A673 (cell line): ENCODE results near the gene RAB8B. TPM values are rescaled to one million over a fixed set of nuclear protein-coding genes. Genes with fewer than 3 reads are reported as not detected.

ENCODE experiments used
- BruUV-seq: library from RNA; stranded (reverse); fragments of 400-500 nt; replicated peaks from 2 replicates; lab custom pipeline; 2021; lab: Mats Ljungman, UMichigan
- CTCF ChIA-PET: fragments of 300-600 bp; sonication (Branson Sonifier 250); formaldehyde crosslinking; loops from one replicate; lab custom pipeline; 2022; ENCODE audit warnings: antibody characterized with exemption; lab: Charles Lee
- POLR2A ChIA-PET: fragments of 300-600 bp; sonication (Branson Sonifier 250); formaldehyde crosslinking; loops from one replicate; lab custom pipeline; 2022; ENCODE audit warnings: antibody characterized with exemption; ENCODE audit not compliant: low non-redundant PET; lab: Charles Lee
- DNase-seq: peaks from one replicate; pipeline ENCODE4 v3.0.0-alpha.2; 2015; ENCODE audit warnings: low spot score
- H3K27ac ChIP-seq: fragments of 200-600 bp; sonication (generic); 2 replicates; pipeline ENCODE4 v1.5.1; 2016; ENCODE audit warnings: mixed run types, low read depth, mild to moderate bottlenecking, mixed read lengths, antibody characterized with exemption, low read length; ENCODE audit not compliant: poor library complexity, severe bottlenecking
- H3K27me3 ChIP-seq: fragments of 200-600 bp; sonication (generic); replicated peaks from 2 replicates; pipeline ENCODE4 v1.6.1; 2017; ENCODE audit warnings: mixed run types, low read depth, mild to moderate bottlenecking, mixed read lengths, antibody characterized with exemption, low read length; ENCODE audit not compliant: insufficient read depth, poor library complexity
- H3K36me3 ChIP-seq: fragments of 200-600 bp; sonication (generic); 2 replicates; pipeline ENCODE4 v1.6.1; 2016; ENCODE audit warnings: mixed run types, mild to moderate bottlenecking, mixed read lengths, antibody characterized with exemption, low read length; ENCODE audit not compliant: insufficient read depth, poor library complexity, severe bottlenecking
- H3K4me1 ChIP-seq: fragments of 200-600 bp; sonication (generic); 2 replicates; pipeline ENCODE4 v1.6.1; 2017; ENCODE audit warnings: mixed run types, mild to moderate bottlenecking, mixed read lengths, antibody characterized with exemption, low read length; ENCODE audit not compliant: insufficient read depth, poor library complexity, severe bottlenecking
- H3K4me3 ChIP-seq: fragments of 200-600 bp; sonication (generic); 2 replicates; pipeline ENCODE4 v1.5.1; 2016; ENCODE audit warnings: low read depth, mixed run types, mild to moderate bottlenecking, mixed read lengths, low read length; ENCODE audit not compliant: poor library complexity, severe bottlenecking
- H3K9me3 ChIP-seq: fragments of 200-600 bp; sonication (generic); 2 replicates; pipeline ENCODE4 v1.6.1; 2016; ENCODE audit warnings: mixed run types, low read depth, mild to moderate bottlenecking, mixed read lengths, antibody characterized with exemption, low read length; ENCODE audit not compliant: poor library complexity, severe bottlenecking
- EZH2 ChIP-seq: fragments of 200-600 bp; sonication (generic); IDR thresholded peaks from 2 replicates; pipeline ENCODE4 v1.6.1; 2017; ENCODE audit warnings: borderline replicate concordance, low read depth, mild to moderate bottlenecking, mixed read lengths, antibody characterized with exemption, low read length; ENCODE audit not compliant: poor library complexity, severe bottlenecking
- intact Hi-C: fragments of 100-400 bp; cut with micrococcal nuclease; formaldehyde crosslinking; loops from one replicate; pipeline ENCODE4 v1.10.0; 2022; ENCODE audit not compliant: unreplicated experiment
- total RNA-seq: library from RNA; stranded (reverse); gene quantifications from 2 replicates; pipeline ENCODE4 v1.2.3, GENCODE V29; 2021
- TF ChIP-seq, protein P1 (sequence below): fragments of 300-800, 200-600 bp; sonication (generic); conservative IDR thresholded peaks from 2 replicates; pipeline ENCODE4 v1.5.1; 2017; ENCODE audit warnings: low read depth, mild to moderate bottlenecking, antibody characterized with exemption, low read length, moderate library complexity, mixed read lengths

The RAB8B gene
- total RNA-seq, 1 experiment from 2014 or later = 29.1 TPM

DNA sequence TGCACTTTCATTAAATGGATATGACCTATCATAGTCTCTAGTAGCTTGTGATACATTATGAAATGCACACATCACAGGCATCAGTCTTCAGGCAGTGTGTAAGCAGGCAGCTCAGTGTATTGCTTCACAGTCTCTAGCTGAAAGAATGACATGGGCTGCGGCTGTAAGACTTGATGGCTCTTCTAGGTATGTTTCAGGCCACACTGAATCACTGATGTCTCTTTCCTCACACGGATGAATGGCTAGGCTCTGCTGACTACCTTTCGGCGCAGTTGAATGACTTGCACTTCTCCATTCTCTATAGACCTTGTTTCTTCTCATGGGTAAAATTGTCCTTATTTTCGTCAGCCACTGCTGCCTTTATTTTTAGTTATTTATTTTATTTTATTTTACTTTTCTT is 103.4 kb downstream of the RAB8B start:
- no peaks in the 10 kb centered on the region for H3K27me3 ChIP-seq
- no peaks in the 10 kb centered on the region for H3K36me3 ChIP-seq
- DNase-seq = no peak
- peaks cover 19% of the 10 kb centered on the region for H3K4me1 ChIP-seq
- H3K27ac ChIP-seq = no peak overlapping the region
- ChIA-PET CTCF (interaction anchor here (2.3 kb wide), 1 partner anchor 110 kb away, joined by 9 read pairs; no protein-coding TSS in a partner anchor), POLR2A (interaction anchor here (0.6 kb wide), 1 partner anchor 16 kb away, joined by 3 read pairs; the partner anchor contains the start of gene APH1B)
- TF ChIP-seq, protein P1, sequence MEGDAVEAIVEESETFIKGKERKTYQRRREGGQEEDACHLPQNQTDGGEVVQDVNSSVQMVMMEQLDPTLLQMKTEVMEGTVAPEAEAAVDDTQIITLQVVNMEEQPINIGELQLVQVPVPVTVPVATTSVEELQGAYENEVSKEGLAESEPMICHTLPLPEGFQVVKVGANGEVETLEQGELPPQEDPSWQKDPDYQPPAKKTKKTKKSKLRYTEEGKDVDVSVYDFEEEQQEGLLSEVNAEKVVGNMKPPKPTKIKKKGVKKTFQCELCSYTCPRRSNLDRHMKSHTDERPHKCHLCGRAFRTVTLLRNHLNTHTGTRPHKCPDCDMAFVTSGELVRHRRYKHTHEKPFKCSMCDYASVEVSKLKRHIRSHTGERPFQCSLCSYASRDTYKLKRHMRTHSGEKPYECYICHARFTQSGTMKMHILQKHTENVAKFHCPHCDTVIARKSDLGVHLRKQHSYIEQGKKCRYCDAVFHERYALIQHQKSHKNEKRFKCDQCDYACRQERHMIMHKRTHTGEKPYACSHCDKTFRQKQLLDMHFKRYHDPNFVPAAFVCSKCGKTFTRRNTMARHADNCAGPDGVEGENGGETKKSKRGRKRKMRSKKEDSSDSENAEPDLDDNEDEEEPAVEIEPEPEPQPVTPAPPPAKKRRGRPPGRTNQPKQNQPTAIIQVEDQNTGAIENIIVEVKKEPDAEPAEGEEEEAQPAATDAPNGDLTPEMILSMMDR = no peak
- TF ChIP-seq EZH2 = no peak
- no TSS peak for BruUV-seq
- intact Hi-C loops = no loop called here
- H3K9me3 ChIP-seq = no peaks in the 10 kb centered on the region
- H3K4me3 ChIP-seq = no peak overlapping the region

DNA sequence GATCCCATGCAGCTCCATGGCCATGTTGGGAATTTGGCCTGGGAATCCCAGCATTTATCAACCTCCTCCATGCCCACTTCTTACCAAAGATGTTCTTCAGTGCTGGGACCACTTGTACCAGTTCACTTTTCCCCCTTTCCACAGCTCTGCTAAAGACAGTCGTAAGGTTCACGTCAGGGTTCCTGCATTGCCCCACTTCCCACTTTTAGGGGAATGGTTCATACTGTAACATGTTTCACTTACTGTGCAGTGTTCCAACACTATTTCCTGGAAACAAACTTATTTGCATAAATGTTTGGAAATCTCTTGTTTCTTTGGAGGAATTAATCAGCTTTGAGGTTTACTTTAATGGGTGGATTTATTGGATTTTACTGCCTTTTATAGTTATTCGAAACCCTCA is 105.0 kb downstream of the RAB8B start:
- Histone ChIP-seq H3K36me3 (no peaks in the 10 kb centered on the region), H3K27me3 (no peaks in the 10 kb centered on the region), H3K4me3 (no peak overlapping the region), H3K4me1 (peaks cover 19% of the 10 kb centered on the region), H3K27ac (no peak overlapping the region), H3K9me3 (no peaks in the 10 kb centered on the region)
- no peak for TF ChIP-seq EZH2
- TF ChIP-seq, protein P1 = no peak
- BruUV-seq = no TSS peak
- CTCF ChIA-PET = no interaction called here
- intact Hi-C loops = no loop called here
- DNase-seq = no peak
- POLR2A ChIA-PET = no interaction called here

DNA sequence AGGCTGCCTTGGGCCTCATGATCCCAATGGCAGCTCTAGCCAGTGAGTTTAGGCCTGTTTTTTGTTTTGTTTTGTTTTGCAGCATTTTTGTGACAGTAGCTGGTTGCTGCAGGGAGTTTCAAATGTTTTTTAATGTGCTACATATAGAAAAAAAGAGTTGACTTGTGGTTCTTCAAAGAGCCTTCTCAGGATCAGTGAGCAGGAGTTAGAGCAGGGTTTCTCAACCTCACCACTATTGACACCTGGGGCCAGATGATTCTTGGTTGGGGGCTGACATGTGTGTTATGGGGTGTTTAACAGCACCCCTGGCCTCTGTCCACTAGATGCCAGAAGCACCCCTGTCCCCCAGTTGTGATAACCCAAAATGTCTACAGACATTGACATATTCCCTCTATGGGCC is 105.9 kb downstream of the RAB8B start:
- intact Hi-C loops = no loop called here
- Histone ChIP-seq H3K27ac (no peak overlapping the region), H3K9me3 (no peaks in the 10 kb centered on the region), H3K27me3 (no peaks in the 10 kb centered on the region), H3K4me1 (peaks cover 17% of the 10 kb centered on the region), H3K4me3 (no peak overlapping the region), H3K36me3 (no peaks in the 10 kb centered on the region)
- no TSS peak for BruUV-seq
- TF ChIP-seq EZH2 = no peak
- TF ChIP-seq, protein P1 = no peak
- POLR2A ChIA-PET = interaction anchor here (0.6 kb wide), 1 partner anchor 588 kb away, joined by 6 read pairs; no protein-coding TSS in a partner anchor
- DNase-seq = no peak
- CTCF ChIA-PET = no interaction called here
